GM23338 (cell line): ENCODE results near the gene FGF16. TPM values are rescaled to one million over a fixed set of nuclear protein-coding genes. Genes with fewer than 3 reads are reported as not detected.

Experiments
- ATAC-seq: fragments of 200-7000 bp; cut with Tn5 transposase; 3 replicates; pipeline ENCODE4 v1.9.1; 2020
- DNase-seq: peaks from one replicate; pipeline ENCODE4 v3.0.0-alpha.2; 2015; ENCODE audit warnings: low spot score
- H2AFZ ChIP-seq: fragments of 200-600 bp; sonication (generic); 2 replicates; pipeline ENCODE4 v1.8.0; 2016; ENCODE audit warnings: antibody characterized with exemption, mild to moderate bottlenecking, moderate library complexity
- H3F3A ChIP-seq: fragments of 200-600 bp; sonication (generic); replicated peaks from 2 replicates; pipeline ENCODE4 v1.8.0; 2017; ENCODE audit warnings: antibody characterized with exemption, mixed run types, low read depth
- H3K27ac ChIP-seq: fragments of 200-600 bp; sonication (generic); 2 replicates; pipeline ENCODE4 v1.6.1; 2016; ENCODE audit warnings: low read depth
- H3K27me3 ChIP-seq: fragments of 200-600 bp; sonication (generic); 2 replicates; pipeline ENCODE4 v1.8.0; 2016; ENCODE audit warnings: mild to moderate bottlenecking, mixed run types, moderate library complexity; ENCODE audit not compliant: insufficient read depth
- H3K36me3 ChIP-seq: fragments of 200-600 bp; sonication (generic); 2 replicates; pipeline ENCODE4 v1.8.0; 2016; ENCODE audit warnings: mild to moderate bottlenecking; ENCODE audit not compliant: insufficient read depth
- H3K4me1 ChIP-seq: fragments of 200-600 bp; sonication (generic); 2 replicates; pipeline ENCODE4 v1.8.0; 2016; ENCODE audit warnings: mild to moderate bottlenecking, moderate library complexity; ENCODE audit not compliant: insufficient read depth
- H3K4me2 ChIP-seq: fragments of 200-600 bp; sonication (generic); 2 replicates; pipeline ENCODE4 v1.7.1; 2017; ENCODE audit warnings: mixed run types
- H3K4me3 ChIP-seq: fragments of 200-600 bp; sonication (generic); 2 replicates; pipeline ENCODE4 v1.6.1; 2016; ENCODE audit warnings: mixed run types
- H3K79me2 ChIP-seq: fragments of 200-600 bp; sonication (generic); replicated peaks from 2 replicates; pipeline ENCODE4 v1.8.0; 2017; ENCODE audit warnings: mild to moderate bottlenecking; ENCODE audit not compliant: insufficient read depth
- H3K9me2 ChIP-seq: fragments of 200-600 bp; sonication (generic); 2 replicates; pipeline ENCODE4 v1.8.0; 2017; ENCODE audit not compliant: insufficient read depth
- H4K20me1 ChIP-seq: fragments of 200-600 bp; sonication (generic); replicated peaks from 2 replicates; pipeline ENCODE4 v1.8.0; 2017; ENCODE audit warnings: mild to moderate bottlenecking; ENCODE audit not compliant: insufficient read depth
- H3K27ac Mint-ChIP-seq: 2 replicates; pipeline ENCODE4 v1.8.0; 2020; ENCODE audit warnings: inconsistent platforms, mild to moderate bottlenecking, moderate library complexity, mixed read lengths
- H3K27me3 Mint-ChIP-seq: 3 replicates; pipeline ENCODE4 v1.8.0; 2022; ENCODE audit warnings: low read depth, mild to moderate bottlenecking, moderate library complexity, mixed read lengths, inconsistent platforms; ENCODE audit not compliant: insufficient read depth, poor library complexity
- H3K36me3 Mint-ChIP-seq: 3 replicates; pipeline ENCODE4 v1.8.0; 2021; ENCODE audit warnings: low read depth, mild to moderate bottlenecking, inconsistent platforms, moderate library complexity, mixed read lengths
- H3K4me1 Mint-ChIP-seq: 3 replicates; pipeline ENCODE4 v1.8.0; 2020; ENCODE audit warnings: mild to moderate bottlenecking, inconsistent platforms, mixed read lengths
- H3K4me3 Mint-ChIP-seq: 3 replicates; pipeline ENCODE4 v1.8.0; 2021; ENCODE audit warnings: moderate library complexity, mild to moderate bottlenecking, inconsistent platforms, mixed read lengths
- H3K9me3 Mint-ChIP-seq: 3 replicates; pipeline ENCODE4 v1.8.0; 2020; ENCODE audit warnings: moderate library complexity, mild to moderate bottlenecking, inconsistent platforms, mixed read lengths
- CREB1 ChIP-seq: fragments of 250-450 bp; sonication (Bioruptor Pico); IDR thresholded peaks from 2 replicates; pipeline ENCODE4 v1.5.0; 2020; ENCODE audit warnings: low read depth, mild to moderate bottlenecking, moderate library complexity
- EZH2 ChIP-seq: fragments of 200-600 bp; sonication (generic); IDR thresholded peaks from one replicate; pipeline ENCODE4 v1.8.0; 2017; ENCODE audit warnings: antibody characterized with exemption, mild to moderate bottlenecking, low read depth; ENCODE audit not compliant: unreplicated experiment
- EZH2phosphoT487 ChIP-seq: fragments of 200-600 bp; sonication (generic); IDR thresholded peaks from one replicate; pipeline ENCODE4 v1.8.1; 2018; ENCODE audit warnings: antibody characterized with exemption; ENCODE audit not compliant: unreplicated experiment
- JUNB ChIP-seq: IDR thresholded peaks from one replicate; pipeline ENCODE4 v1.6.1; 2016; ENCODE audit warnings: antibody characterized with exemption; ENCODE audit not compliant: unreplicated experiment
- NANOG ChIP-seq: IDR thresholded peaks from 2 replicates; pipeline ENCODE4 v1.6.1; 2016; ENCODE audit warnings: antibody characterized with exemption, borderline replicate concordance
- POLR2AphosphoS5 ChIP-seq: IDR thresholded peaks from 2 replicates; pipeline ENCODE4 v1.6.1; 2016; ENCODE audit warnings: antibody characterized with exemption, low read depth
- STAT1 ChIP-seq: IDR thresholded peaks from one replicate; pipeline ENCODE4 v1.6.1; 2016; ENCODE audit warnings: antibody characterized with exemption; ENCODE audit not compliant: unreplicated experiment
- ZNF114 ChIP-seq: fragments of 250-450 bp; sonication (Bioruptor Pico); IDR thresholded peaks from 2 replicates; pipeline ENCODE4 v1.5.0; 2020; ENCODE audit warnings: mild to moderate bottlenecking, moderate library complexity
- ZNF331 ChIP-seq: fragments of 250-450 bp; sonication (Bioruptor Pico); IDR thresholded peaks from 2 replicates; pipeline ENCODE4 v1.5.0; 2020; ENCODE audit warnings: low read depth, mild to moderate bottlenecking, moderate library complexity
- polyA plus RNA-seq: library from polyadenylated mRNA; unstranded; fragments of >200 nt; fragmentation: Nextera tagmentation; extraction: Ambion mirVana; gene quantifications from 2 replicates; pipeline ENCODE4 v1.2.1, GENCODE V29; 2016
- total RNA-seq: library from RNA; depleted of rRNA; stranded (reverse); fragments of >200 nt; shearing (Covaris generic); gene quantifications from 2 replicates; pipeline ENCODE4 v1.2.3, GENCODE V29; 2014
- TF ChIP-seq, protein P1 (sequence below): fragments of 250-450 bp; sonication (Bioruptor Pico); IDR thresholded peaks from 2 replicates; pipeline ENCODE4 v1.5.0; 2020; ENCODE audit warnings: mild to moderate bottlenecking, moderate library complexity
- TF ChIP-seq, protein P2 (sequence below): IDR thresholded peaks from 2 replicates; pipeline ENCODE4 v1.6.1; 2016; ENCODE audit warnings: antibody characterized with exemption
- TF ChIP-seq, protein P3 (sequence below): IDR thresholded peaks from one replicate; pipeline ENCODE4 v1.6.1; 2018; ENCODE audit warnings: antibody characterized with exemption; ENCODE audit not compliant: unreplicated experiment
- TF ChIP-seq, protein P4 (sequence below), 2 experiments: fragments of 200-600 bp in 1 of 2; sonication (generic) in 1 of 2; conservative IDR thresholded peaks; 2 replicates each; pipeline versions ENCODE4 v1.5.1 to v1.6.1; 2016 to 2017; ENCODE audit warnings: antibody characterized with exemption in 2 of 2, low read depth in 2 of 2, mild to moderate bottlenecking in 2 of 2, moderate library complexity in 1 of 2

Gene FGF16
- total and polyA plus RNA-seq, 2 experiments from 2014 or later: 1.6 to 2.3 TPM

DNA sequence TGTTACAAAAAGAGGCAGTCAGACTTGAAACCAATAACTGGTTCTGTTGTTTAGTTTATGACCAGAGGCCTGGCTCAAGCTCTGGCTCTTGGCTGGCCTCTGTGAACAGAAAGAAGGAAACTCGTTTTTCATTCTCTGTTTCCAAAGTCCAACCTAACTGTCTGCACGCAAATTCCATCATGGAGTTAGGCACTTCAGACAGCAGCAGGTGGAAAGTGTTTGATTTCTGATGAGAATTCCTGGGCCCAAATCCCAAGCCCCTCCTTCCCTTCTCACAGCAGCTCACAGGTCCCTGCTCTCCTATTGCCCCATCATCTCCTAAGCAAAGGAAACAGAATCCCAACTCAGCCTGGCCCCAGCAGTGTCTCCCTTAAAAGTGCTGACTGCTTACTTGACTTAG, 42.8 kb upstream of the FGF16 start:
- Histone ChIP-seq H3K9me2 (no peaks in the 10 kb centered on the region), H4K20me1 (no peaks in the 10 kb centered on the region), H3K27ac (no peak overlapping the region), H3K79me2 (no peaks in the 10 kb centered on the region), H3K27me3 (no peaks in the 10 kb centered on the region), H3K4me2 (no peak overlapping the region), H3K4me3 (no peak overlapping the region), H3F3A (no peaks in the 10 kb centered on the region), H2AFZ (no peak overlapping the region), H3K36me3 (no peaks in the 10 kb centered on the region), H3K4me1 (no peaks in the 10 kb centered on the region)
- ATAC-seq (no peak), DNase-seq (no peak)
- Mint-ChIP-seq H3K27me3 (no peaks in the 10 kb centered on the region), H3K4me3 (no peak overlapping the region), H3K36me3 (no peaks in the 10 kb centered on the region), H3K27ac (no peak overlapping the region), H3K4me1 (no peaks in the 10 kb centered on the region), H3K9me3 (no peaks in the 10 kb centered on the region)
- TF ChIP-seq NANOG (no peak), POLR2AphosphoS5 (no peak), JUNB (no peak), CREB1 (no peak), STAT1 (no peak), ZNF331 (CRISPR knock-in tag) (no peak), EZH2phosphoT487 (no peak), ZNF114 (CRISPR knock-in tag) (no peak), EZH2 (no peak)
- TF ChIP-seq, protein P1, sequence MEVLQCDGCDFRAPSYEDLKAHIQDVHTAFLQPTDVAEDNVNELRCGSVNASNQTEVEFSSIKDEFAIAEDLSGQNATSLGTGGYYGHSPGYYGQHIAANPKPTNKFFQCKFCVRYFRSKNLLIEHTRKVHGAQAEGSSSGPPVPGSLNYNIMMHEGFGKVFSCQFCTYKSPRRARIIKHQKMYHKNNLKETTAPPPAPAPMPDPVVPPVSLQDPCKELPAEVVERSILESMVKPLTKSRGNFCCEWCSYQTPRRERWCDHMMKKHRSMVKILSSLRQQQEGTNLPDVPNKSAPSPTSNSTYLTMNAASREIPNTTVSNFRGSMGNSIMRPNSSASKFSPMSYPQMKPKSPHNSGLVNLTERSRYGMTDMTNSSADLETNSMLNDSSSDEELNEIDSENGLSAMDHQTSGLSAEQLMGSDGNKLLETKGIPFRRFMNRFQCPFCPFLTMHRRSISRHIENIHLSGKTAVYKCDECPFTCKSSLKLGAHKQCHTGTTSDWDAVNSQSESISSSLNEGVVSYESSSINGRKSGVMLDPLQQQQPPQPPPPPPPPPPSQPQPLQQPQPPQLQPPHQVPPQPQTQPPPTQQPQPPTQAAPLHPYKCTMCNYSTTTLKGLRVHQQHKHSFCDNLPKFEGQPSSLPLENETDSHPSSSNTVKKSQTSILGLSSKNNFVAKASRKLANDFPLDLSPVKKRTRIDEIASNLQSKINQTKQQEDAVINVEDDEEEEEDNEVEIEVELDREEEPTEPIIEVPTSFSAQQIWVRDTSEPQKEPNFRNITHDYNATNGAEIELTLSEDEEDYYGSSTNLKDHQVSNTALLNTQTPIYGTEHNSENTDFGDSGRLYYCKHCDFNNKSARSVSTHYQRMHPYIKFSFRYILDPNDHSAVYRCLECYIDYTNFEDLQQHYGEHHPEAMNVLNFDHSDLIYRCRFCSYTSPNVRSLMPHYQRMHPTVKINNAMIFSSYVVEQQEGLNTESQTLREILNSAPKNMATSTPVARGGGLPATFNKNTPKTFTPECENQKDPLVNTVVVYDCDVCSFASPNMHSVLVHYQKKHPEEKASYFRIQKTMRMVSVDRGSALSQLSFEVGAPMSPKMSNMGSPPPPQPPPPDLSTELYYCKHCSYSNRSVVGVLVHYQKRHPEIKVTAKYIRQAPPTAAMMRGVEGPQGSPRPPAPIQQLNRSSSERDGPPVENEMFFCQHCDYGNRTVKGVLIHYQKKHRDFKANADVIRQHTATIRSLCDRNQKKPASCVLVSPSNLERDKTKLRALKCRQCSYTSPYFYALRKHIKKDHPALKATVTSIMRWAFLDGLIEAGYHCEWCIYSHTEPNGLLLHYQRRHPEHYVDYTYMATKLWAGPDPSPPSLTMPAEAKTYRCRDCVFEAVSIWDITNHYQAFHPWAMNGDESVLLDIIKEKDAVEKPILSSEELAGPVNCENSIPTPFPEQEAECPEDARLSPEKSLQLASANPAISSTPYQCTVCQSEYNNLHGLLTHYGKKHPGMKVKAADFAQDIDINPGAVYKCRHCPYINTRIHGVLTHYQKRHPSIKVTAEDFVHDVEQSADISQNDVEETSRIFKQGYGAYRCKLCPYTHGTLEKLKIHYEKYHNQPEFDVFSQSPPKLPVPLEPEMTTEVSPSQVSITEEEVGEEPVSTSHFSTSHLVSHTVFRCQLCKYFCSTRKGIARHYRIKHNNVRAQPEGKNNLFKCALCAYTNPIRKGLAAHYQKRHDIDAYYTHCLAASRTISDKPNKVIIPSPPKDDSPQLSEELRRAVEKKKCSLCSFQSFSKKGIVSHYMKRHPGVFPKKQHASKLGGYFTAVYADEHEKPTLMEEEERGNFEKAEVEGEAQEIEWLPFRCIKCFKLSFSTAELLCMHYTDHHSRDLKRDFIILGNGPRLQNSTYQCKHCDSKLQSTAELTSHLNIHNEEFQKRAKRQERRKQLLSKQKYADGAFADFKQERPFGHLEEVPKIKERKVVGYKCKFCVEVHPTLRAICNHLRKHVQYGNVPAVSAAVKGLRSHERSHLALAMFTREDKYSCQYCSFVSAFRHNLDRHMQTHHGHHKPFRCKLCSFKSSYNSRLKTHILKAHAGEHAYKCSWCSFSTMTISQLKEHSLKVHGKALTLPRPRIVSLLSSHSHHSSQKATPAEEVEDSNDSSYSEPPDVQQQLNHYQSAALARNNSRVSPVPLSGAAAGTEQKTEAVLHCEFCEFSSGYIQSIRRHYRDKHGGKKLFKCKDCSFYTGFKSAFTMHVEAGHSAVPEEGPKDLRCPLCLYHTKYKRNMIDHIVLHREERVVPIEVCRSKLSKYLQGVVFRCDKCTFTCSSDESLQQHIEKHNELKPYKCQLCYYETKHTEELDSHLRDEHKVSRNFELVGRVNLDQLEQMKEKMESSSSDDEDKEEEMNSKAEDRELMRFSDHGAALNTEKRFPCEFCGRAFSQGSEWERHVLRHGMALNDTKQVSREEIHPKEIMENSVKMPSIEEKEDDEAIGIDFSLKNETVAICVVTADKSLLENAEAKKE (CRISPR knock-in tag): no peak
- TF ChIP-seq, protein P2, sequence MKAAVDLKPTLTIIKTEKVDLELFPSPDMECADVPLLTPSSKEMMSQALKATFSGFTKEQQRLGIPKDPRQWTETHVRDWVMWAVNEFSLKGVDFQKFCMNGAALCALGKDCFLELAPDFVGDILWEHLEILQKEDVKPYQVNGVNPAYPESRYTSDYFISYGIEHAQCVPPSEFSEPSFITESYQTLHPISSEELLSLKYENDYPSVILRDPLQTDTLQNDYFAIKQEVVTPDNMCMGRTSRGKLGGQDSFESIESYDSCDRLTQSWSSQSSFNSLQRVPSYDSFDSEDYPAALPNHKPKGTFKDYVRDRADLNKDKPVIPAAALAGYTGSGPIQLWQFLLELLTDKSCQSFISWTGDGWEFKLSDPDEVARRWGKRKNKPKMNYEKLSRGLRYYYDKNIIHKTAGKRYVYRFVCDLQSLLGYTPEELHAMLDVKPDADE: no peak
- TF ChIP-seq, protein P3, sequence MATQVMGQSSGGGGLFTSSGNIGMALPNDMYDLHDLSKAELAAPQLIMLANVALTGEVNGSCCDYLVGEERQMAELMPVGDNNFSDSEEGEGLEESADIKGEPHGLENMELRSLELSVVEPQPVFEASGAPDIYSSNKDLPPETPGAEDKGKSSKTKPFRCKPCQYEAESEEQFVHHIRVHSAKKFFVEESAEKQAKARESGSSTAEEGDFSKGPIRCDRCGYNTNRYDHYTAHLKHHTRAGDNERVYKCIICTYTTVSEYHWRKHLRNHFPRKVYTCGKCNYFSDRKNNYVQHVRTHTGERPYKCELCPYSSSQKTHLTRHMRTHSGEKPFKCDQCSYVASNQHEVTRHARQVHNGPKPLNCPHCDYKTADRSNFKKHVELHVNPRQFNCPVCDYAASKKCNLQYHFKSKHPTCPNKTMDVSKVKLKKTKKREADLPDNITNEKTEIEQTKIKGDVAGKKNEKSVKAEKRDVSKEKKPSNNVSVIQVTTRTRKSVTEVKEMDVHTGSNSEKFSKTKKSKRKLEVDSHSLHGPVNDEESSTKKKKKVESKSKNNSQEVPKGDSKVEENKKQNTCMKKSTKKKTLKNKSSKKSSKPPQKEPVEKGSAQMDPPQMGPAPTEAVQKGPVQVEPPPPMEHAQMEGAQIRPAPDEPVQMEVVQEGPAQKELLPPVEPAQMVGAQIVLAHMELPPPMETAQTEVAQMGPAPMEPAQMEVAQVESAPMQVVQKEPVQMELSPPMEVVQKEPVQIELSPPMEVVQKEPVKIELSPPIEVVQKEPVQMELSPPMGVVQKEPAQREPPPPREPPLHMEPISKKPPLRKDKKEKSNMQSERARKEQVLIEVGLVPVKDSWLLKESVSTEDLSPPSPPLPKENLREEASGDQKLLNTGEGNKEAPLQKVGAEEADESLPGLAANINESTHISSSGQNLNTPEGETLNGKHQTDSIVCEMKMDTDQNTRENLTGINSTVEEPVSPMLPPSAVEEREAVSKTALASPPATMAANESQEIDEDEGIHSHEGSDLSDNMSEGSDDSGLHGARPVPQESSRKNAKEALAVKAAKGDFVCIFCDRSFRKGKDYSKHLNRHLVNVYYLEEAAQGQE: no peak
- TF ChIP-seq, protein P4, sequence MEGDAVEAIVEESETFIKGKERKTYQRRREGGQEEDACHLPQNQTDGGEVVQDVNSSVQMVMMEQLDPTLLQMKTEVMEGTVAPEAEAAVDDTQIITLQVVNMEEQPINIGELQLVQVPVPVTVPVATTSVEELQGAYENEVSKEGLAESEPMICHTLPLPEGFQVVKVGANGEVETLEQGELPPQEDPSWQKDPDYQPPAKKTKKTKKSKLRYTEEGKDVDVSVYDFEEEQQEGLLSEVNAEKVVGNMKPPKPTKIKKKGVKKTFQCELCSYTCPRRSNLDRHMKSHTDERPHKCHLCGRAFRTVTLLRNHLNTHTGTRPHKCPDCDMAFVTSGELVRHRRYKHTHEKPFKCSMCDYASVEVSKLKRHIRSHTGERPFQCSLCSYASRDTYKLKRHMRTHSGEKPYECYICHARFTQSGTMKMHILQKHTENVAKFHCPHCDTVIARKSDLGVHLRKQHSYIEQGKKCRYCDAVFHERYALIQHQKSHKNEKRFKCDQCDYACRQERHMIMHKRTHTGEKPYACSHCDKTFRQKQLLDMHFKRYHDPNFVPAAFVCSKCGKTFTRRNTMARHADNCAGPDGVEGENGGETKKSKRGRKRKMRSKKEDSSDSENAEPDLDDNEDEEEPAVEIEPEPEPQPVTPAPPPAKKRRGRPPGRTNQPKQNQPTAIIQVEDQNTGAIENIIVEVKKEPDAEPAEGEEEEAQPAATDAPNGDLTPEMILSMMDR (conservative IDR thresholded peaks at IDR 0.05; ENCODE audit: low read depth in 2 of 2): no peak
